Activated CD8-positive, alpha-beta T cell treated with anti-CD3 and anti-CD28 coated beads, Interleukin-2, amount 10 ng/mL, durations not matched to agents 7 days and 5 days (primary cell): ENCODE measurements around the gene CADM1. TPM values are rescaled to one million over a fixed set of nuclear protein-coding genes. Genes with fewer than 3 reads are reported as not detected.
"Not testable (repeated sequence)": the region's sequence is repeated elsewhere in the genome, so short reads cannot be mapped to it uniquely, and the experiment has no call there.

ENCODE experiments used
- ATAC-seq: fragments of 150-1000 bp; cut with Tn5 transposase; one replicate; pipeline ENCODE4 v1.10.0; 2021; ENCODE audit warnings: moderate library complexity
- CTCF ChIA-PET: fragments of 350-600 bp; sonication (Branson Sonifier 250); formaldehyde crosslinking; loops from one replicate; lab custom pipeline; 2021; ENCODE audit warnings: antibody characterized with exemption; lab: Charles Lee
- POLR2A ChIA-PET: fragments of 350-600 bp; sonication (Branson Sonifier 250); formaldehyde crosslinking; loops from one replicate; lab custom pipeline; 2021; ENCODE audit warnings: antibody characterized with exemption; lab: Charles Lee
- DNase-seq: peaks from one replicate; pipeline ENCODE4 v3.0.0-alpha.2; 2020
- H3K27ac Mint-ChIP-seq: one replicate; pipeline ENCODE4 v1.8.0; 2021; ENCODE audit warnings: mild to moderate bottlenecking, mixed read lengths
- H3K27me3 Mint-ChIP-seq: one replicate; pipeline ENCODE4 v1.8.0; 2021; ENCODE audit warnings: low read depth, mixed read lengths
- H3K36me3 Mint-ChIP-seq: one replicate; pipeline ENCODE4 v1.8.0; 2021; ENCODE audit warnings: low read depth, mixed read lengths
- H3K4me1 Mint-ChIP-seq: one replicate; pipeline ENCODE4 v1.8.0; 2021; ENCODE audit warnings: low read depth, mixed read lengths
- H3K4me3 Mint-ChIP-seq: one replicate; pipeline ENCODE4 v1.8.0; 2021; ENCODE audit warnings: mild to moderate bottlenecking, mixed read lengths
- H3K9me3 Mint-ChIP-seq: one replicate; pipeline ENCODE4 v1.8.0; 2022; ENCODE audit warnings: mixed read lengths; ENCODE audit not compliant: insufficient read depth
- total RNA-seq, 2 experiments: library from RNA; stranded (reverse); gene quantifications; one replicate each; pipeline ENCODE4 v1.2.3, GENCODE V29; 2021

CADM1 gene
- total RNA-seq, 2 experiments from 2014 or later = 0.31 to 0.74 TPM

GRCh38 chr11:115493905-115494304 lies 10.3 kb downstream of the CADM1 start:
- Mint-ChIP-seq H3K4me3 (no peak overlapping the region), H3K27me3 (peaks cover 5% of the 10 kb centered on the region), H3K9me3 (no peaks in the 10 kb centered on the region), H3K4me1 (no peaks in the 10 kb centered on the region), H3K27ac (no peak overlapping the region), H3K36me3 (no peaks in the 10 kb centered on the region)
- DNase-seq (no peak), ATAC-seq (no peak)
- CTCF ChIA-PET = no interaction called here
- POLR2A ChIA-PET = no interaction called here

DNA sequence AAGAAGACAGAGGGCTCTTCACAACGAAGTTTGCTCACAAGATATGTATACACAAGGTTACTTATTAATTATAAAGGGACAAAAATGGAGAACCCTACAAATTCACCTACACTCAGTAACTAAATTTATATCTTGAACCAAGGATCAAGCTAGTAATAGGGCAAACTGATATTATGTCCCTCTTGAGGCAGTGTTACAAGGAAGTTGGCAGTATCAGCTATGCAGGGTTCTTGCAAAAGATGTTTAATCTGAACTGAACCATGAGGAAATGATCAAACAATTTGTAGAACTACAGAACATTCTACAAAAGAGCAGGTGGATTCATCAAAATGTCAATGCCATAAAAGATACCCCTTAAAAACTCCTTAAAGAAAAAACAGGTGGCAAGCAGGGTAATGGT lies 10.7 kb downstream of the CADM1 start:
- ChIA-PET CTCF (no interaction called here), POLR2A (no interaction called here)
- H3K27ac Mint-ChIP-seq = no peak overlapping the region
- no peak for DNase-seq
- H3K9me3 Mint-ChIP-seq = no peaks in the 10 kb centered on the region
- no peaks in the 10 kb centered on the region for H3K36me3 Mint-ChIP-seq
- no peaks in the 10 kb centered on the region for H3K4me1 Mint-ChIP-seq
- H3K27me3 Mint-ChIP-seq = peaks cover 3% of the 10 kb centered on the region
- H3K4me3 Mint-ChIP-seq = no peak overlapping the region
- no peak for ATAC-seq

DNA sequence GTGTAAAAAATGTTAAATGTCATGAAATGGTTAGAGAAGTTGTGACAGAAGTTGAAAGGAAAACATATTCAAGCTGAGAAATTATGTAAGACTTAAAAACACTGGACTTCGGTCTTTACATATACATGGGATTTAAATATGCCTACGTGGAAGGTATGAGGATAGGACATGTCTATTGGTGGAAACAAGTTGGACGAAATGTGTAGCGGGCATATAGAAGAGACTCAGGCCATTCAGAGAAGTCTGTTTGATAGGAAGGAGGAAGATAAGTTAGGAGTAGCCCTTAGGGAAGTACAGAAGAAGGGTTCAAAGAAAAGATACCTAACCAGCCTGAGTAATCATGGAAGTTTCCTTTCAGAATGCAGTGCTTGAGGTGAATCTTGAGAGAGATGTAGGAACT lies 14.7 kb downstream of the CADM1 start:
- ATAC-seq = no peak
- no peak overlapping the region for H3K4me3 Mint-ChIP-seq
- H3K9me3 Mint-ChIP-seq = no peaks in the 10 kb centered on the region
- H3K4me1 Mint-ChIP-seq = no peaks in the 10 kb centered on the region
- no peak for DNase-seq
- H3K27me3 Mint-ChIP-seq = no peaks in the 10 kb centered on the region
- ChIA-PET CTCF (no interaction called here), POLR2A (no interaction called here)
- H3K27ac Mint-ChIP-seq = no peak overlapping the region
- H3K36me3 Mint-ChIP-seq = no peaks in the 10 kb centered on the region

GRCh38 chr11:115488945-115489344 lies 15.3 kb downstream of the CADM1 start:
- DNase-seq (no peak), ATAC-seq (no peak)
- no peaks in the 10 kb centered on the region for H3K27me3 Mint-ChIP-seq
- no peak overlapping the region for H3K27ac Mint-ChIP-seq
- no peaks in the 10 kb centered on the region for H3K4me1 Mint-ChIP-seq
- no peaks in the 10 kb centered on the region for H3K36me3 Mint-ChIP-seq
- ChIA-PET POLR2A (no interaction called here), CTCF (no interaction called here)
- no peaks in the 10 kb centered on the region for H3K9me3 Mint-ChIP-seq
- no peak overlapping the region for H3K4me3 Mint-ChIP-seq

- ChIA-PET CTCF (no interaction called here), POLR2A (no interaction called here)
- Mint-ChIP-seq H3K4me1 (no peaks in the 10 kb centered on the region), H3K27ac (no peak overlapping the region), H3K36me3 (no peaks in the 10 kb centered on the region), H3K27me3 (no peaks in the 10 kb centered on the region), H3K9me3 (no peaks in the 10 kb centered on the region), H3K4me3 (no peak overlapping the region)
- ATAC-seq (no peak), DNase-seq (no peak)
Observed at GRCh38 chr11:115481528-115481927, 22.7 kb downstream of the CADM1 start.

DNA sequence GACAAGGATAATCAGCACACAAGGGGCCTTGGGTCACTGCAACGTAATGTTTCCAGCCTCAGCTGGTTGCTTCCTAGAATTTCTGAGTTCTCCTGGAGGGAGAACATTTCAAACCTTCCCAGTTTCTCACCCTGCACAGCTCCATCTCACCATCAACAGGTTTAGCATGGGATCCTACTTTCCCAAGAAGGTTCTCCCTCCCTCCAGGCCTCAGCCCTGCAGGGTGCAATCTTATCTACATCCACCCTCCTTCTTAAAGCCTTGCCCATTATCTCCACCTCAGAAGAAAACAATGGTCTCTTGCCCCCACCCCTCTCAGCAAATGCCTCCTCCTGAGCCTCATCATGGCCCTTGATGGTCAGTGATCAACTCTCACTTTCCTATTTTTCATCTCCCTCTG lies 23.6 kb downstream of the CADM1 start:
- CTCF ChIA-PET = no interaction called here
- no peaks in the 10 kb centered on the region for H3K27me3 Mint-ChIP-seq
- H3K27ac Mint-ChIP-seq = no peak overlapping the region
- no peak overlapping the region for H3K4me3 Mint-ChIP-seq
- ATAC-seq (no peak), DNase-seq (no peak)
- no peaks in the 10 kb centered on the region for H3K9me3 Mint-ChIP-seq
- no peaks in the 10 kb centered on the region for H3K36me3 Mint-ChIP-seq
- H3K4me1 Mint-ChIP-seq = no peaks in the 10 kb centered on the region
- POLR2A ChIA-PET = no interaction called here

DNA sequence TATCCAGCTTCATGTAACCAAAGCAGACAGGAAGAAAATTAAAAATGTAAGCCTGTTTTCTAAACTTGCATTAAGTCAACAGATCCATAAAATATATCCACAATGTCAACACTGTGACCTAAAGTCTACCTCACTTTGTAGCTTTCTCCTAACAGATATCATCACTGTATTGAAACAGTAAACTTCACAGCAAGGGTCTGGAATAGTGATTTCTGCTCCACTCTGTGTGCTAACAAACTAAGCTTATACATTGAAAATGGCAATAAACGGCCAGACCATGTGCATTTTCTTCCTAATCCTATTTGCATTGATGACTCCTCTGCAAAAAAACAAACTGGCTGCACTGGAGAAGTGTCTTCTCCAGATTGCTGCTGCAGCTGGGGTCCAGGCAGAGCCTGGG lies 26.8 kb downstream of the CADM1 start:
- no peak for ATAC-seq
- H3K27me3 Mint-ChIP-seq = no peaks in the 10 kb centered on the region
- ChIA-PET POLR2A (no interaction called here), CTCF (no interaction called here)
- no peak for DNase-seq
- no peaks in the 10 kb centered on the region for H3K9me3 Mint-ChIP-seq
- no peak overlapping the region for H3K27ac Mint-ChIP-seq
- H3K36me3 Mint-ChIP-seq = no peaks in the 10 kb centered on the region
- H3K4me3 Mint-ChIP-seq = no peak overlapping the region
- H3K4me1 Mint-ChIP-seq = no peaks in the 10 kb centered on the region

DNA sequence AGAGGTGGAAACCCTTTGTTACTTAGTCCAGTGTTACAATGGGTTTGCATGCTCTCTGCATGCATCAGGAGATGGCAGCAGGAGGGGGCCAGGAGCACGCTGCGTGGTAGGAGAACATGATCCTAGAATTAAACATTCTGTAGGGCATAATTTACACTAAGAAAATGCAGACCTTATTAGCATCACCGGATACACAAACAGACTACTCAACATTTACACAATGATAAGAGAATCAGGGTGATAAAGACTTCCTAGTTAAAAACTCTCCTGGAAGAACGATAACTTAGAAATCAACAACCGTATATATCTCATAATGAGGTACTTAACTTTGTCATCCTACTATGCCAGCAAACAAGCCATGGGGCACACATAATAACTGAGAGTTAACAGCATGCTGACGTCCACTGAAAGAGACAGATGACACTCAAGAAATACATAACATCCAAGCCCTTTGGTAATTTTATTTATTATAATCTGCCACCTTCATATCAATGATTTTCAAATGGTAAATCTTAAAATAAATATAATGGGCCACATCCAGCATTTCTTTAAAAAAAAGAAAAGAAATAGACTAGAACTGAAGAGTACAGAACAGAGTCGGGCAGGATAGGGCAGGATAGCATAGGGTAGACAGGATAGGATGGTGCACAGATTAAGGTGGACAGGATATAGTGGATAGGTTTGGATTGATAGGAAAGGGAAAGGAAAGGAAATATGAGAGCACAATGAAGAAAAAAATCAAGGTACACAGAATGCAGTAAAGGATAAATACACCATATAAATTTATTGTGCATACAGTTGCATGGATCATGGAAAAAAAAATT lies 27.5 kb downstream of the CADM1 start:
- ChIA-PET CTCF (no interaction called here), POLR2A (no interaction called here)
- no peak for DNase-seq
- H3K36me3 Mint-ChIP-seq = no peaks in the 10 kb centered on the region
- no peaks in the 10 kb centered on the region for H3K9me3 Mint-ChIP-seq
- no peak overlapping the region for H3K4me3 Mint-ChIP-seq
- H3K27me3 Mint-ChIP-seq = no peaks in the 10 kb centered on the region
- H3K4me1 Mint-ChIP-seq = no peaks in the 10 kb centered on the region
- H3K27ac Mint-ChIP-seq = no peak overlapping the region
- ATAC-seq = no peak

DNA sequence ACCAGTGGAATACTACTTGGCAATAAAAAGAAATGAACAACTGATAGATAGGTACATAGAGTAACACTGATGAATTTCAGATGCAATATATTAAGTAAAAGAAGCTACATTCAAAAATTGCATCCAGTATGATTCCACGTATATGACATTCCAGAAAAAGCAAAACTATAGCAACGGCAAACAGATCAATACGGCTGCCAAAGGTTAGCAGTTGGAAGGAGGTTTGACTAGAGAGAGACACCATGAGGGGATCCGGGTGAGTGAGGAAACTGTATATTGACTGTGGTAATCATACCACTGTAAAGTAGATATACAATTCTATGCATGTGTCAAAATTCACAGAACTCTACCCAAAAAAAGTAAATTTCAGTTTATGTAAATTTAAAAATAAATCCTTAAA lies 28.7 kb downstream of the CADM1 start:
- Mint-ChIP-seq H3K36me3 (no peaks in the 10 kb centered on the region), H3K4me1 (no peaks in the 10 kb centered on the region), H3K27ac (no peak overlapping the region), H3K4me3 (no peak overlapping the region), H3K9me3 (no peaks in the 10 kb centered on the region), H3K27me3 (no peaks in the 10 kb centered on the region)
- ChIA-PET CTCF (no interaction called here), POLR2A (no interaction called here)
- DNase-seq (no peak), ATAC-seq (no peak)

GRCh38 chr11:115474306-115474705 lies 29.9 kb downstream of the CADM1 start:
- H3K4me3 Mint-ChIP-seq, H3K27ac Mint-ChIP-seq, H3K27me3 Mint-ChIP-seq, POLR2A ChIA-PET, H3K36me3 Mint-ChIP-seq, H3K9me3 Mint-ChIP-seq, CTCF ChIA-PET, ATAC-seq, H3K4me1 Mint-ChIP-seq, DNase-seq: not testable (repeated sequence)

GRCh38 chr11:115473167-115473566 lies 31.0 kb downstream of the CADM1 start:
- no peak overlapping the region for H3K27ac Mint-ChIP-seq
- H3K9me3 Mint-ChIP-seq = no peaks in the 10 kb centered on the region
- DNase-seq (no peak), ATAC-seq (no peak)
- H3K27me3 Mint-ChIP-seq = no peaks in the 10 kb centered on the region
- ChIA-PET POLR2A (no interaction called here), CTCF (no interaction called here)
- H3K4me3 Mint-ChIP-seq = no peak overlapping the region
- no peaks in the 10 kb centered on the region for H3K4me1 Mint-ChIP-seq
- no peaks in the 10 kb centered on the region for H3K36me3 Mint-ChIP-seq

DNA sequence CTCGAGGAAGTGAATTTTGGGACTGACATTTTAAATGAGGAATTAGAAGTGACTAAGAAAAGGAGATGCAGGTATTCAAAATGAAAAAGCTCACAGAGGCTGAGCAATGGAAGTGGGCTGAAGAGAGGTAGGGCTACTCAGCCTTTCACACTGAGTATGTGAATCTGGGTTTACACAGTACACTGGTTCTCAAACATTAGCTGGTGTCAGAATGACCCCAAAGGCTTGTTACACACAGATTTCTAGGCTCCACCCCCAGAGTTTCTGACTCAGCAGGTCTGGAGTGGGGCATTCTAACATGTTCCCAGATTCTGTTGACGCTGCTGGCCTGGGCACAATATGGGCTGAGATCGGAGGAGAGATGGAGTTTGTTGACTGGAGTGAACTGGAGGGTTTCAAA lies 32.8 kb downstream of the CADM1 start:
- Mint-ChIP-seq H3K4me3 (no peak overlapping the region), H3K27me3 (no peaks in the 10 kb centered on the region), H3K4me1 (no peaks in the 10 kb centered on the region), H3K9me3 (no peaks in the 10 kb centered on the region), H3K36me3 (no peaks in the 10 kb centered on the region), H3K27ac (no peak overlapping the region)
- CTCF ChIA-PET = no interaction called here
- DNase-seq (no peak), ATAC-seq (no peak)
- POLR2A ChIA-PET = no interaction called here

DNA sequence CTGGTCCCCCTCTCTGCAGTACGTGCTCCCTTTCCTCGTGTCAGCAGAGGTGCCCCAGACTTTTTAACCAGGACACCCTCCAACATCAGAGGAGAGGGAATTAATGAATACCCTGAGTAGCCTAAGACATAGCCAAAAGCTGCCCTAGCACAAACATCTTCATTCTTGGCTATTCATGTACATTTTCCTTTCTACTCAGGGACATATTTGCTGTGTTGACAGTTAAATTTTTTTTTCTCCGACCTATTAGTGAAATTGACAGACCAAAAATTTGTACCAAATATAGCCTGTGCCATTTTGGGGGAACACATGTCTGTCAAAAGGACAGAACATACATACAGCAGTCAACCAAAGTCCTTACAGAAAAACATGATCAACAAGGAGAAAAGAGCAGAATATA lies 33.3 kb downstream of the CADM1 start:
- CTCF ChIA-PET = no interaction called here

More for the DNA sequence above, 33.3 kb downstream of the CADM1 start:
- Mint-ChIP-seq H3K4me1 (no peaks in the 10 kb centered on the region), H3K9me3 (no peaks in the 10 kb centered on the region), H3K27ac (no peak overlapping the region), H3K4me3 (no peak overlapping the region), H3K36me3 (no peaks in the 10 kb centered on the region), H3K27me3 (no peaks in the 10 kb centered on the region)
- ATAC-seq (no peak), DNase-seq (no peak)
- POLR2A ChIA-PET = no interaction called here
